Liver (tissue), 9 donors: ENCODE measurements around the gene NEK1. TPM values are rescaled to one million over a fixed set of nuclear protein-coding genes. Genes with fewer than 3 reads are reported as not detected.

ENCODE experiments used
- DNase-seq: peaks from one replicate; pipeline ENCODE4 v3.0.0-alpha.2; 2017; ENCODE audit warnings: low spot score
- H3K27ac ChIP-seq, 2 donors: one replicate each; pipeline ENCODE4 v1.7.0; 2013; ENCODE audit warnings: inconsistent platforms in 2 of 2, low read length in 2 of 2, control low read depth in 1 of 2, low read depth in 1 of 2, mild to moderate bottlenecking in 1 of 2
- H3K27me3 ChIP-seq, 4 donors: one replicate each; pipeline versions ENCODE4 v1.6.1 to v1.7.0; 2013; ENCODE audit warnings: low read length in 3 of 4, inconsistent platforms in 1 of 4, mild to moderate bottlenecking in 1 of 4, moderate library complexity in 1 of 4; ENCODE audit not compliant: control insufficient read depth in 4 of 4, insufficient read depth in 4 of 4
- H3K36me3 ChIP-seq, 4 donors: one replicate each; pipeline versions ENCODE4 v1.6.1 to v1.7.0; 2013; ENCODE audit warnings: low read length in 3 of 4, mild to moderate bottlenecking in 3 of 4, low read depth in 1 of 4, moderate library complexity in 1 of 4; ENCODE audit not compliant: control insufficient read depth in 4 of 4, insufficient read depth in 3 of 4
- H3K4me1 ChIP-seq, 4 donors: one replicate each; pipeline versions ENCODE4 v1.6.1 to v1.7.0; 2013; ENCODE audit warnings: low read length in 3 of 4, mild to moderate bottlenecking in 3 of 4, moderate library complexity in 1 of 4; ENCODE audit not compliant: control insufficient read depth in 4 of 4, insufficient read depth in 4 of 4
- H3K4me3 ChIP-seq, 3 donors: one replicate each; pipeline versions ENCODE4 v1.6.1 to v1.7.0; 2013; ENCODE audit warnings: low read length in 3 of 3, control low read depth in 1 of 3, low read depth in 1 of 3, mild to moderate bottlenecking in 1 of 3
- H3K9ac ChIP-seq, 2 donors: one replicate each; pipeline ENCODE4 v1.7.0; 2013; ENCODE audit warnings: low read length in 2 of 2, mild to moderate bottlenecking in 2 of 2, moderate library complexity in 2 of 2, control low read depth in 1 of 2, low read depth in 1 of 2
- H3K9me3 ChIP-seq, 4 donors: one replicate each; pipeline versions ENCODE4 v1.6.1 to v1.7.0; 2013; ENCODE audit warnings: low read length in 3 of 4; ENCODE audit not compliant: control insufficient read depth in 4 of 4
- ATF3 ChIP-seq: IDR thresholded peaks from 2 replicates; pipeline ENCODE4 v1.6.1; 2016; ENCODE audit warnings: antibody characterized with exemption
- EGR1 ChIP-seq, 2 donors: IDR thresholded peaks; 2 replicates each; pipeline ENCODE4 v1.6.1; 2016 to 2018; ENCODE audit warnings: antibody characterized with exemption in 2 of 2, low read depth in 2 of 2
- FOXA2 ChIP-seq: IDR thresholded peaks from 2 replicates; pipeline ENCODE4 v1.6.1; 2016; ENCODE audit warnings: antibody characterized with exemption
- GABPA ChIP-seq, 2 donors: IDR thresholded peaks in 1 of 2; conservative IDR thresholded peaks in 1 of 2; 2 replicates each; pipeline ENCODE4 v1.6.1; 2016; ENCODE audit warnings: antibody characterized with exemption in 2 of 2, mild to moderate bottlenecking in 1 of 2, moderate library complexity in 1 of 2
- HNF4A ChIP-seq, 2 donors: conservative IDR thresholded peaks; 2 replicates each; pipeline ENCODE4 v1.6.1; 2016; ENCODE audit warnings: antibody characterized with exemption in 2 of 2, mild to moderate bottlenecking in 2 of 2
- HNF4G ChIP-seq: IDR thresholded peaks from 2 replicates; pipeline ENCODE4 v1.6.1; 2016; ENCODE audit warnings: antibody characterized with exemption
- RAD21 ChIP-seq, 2 donors: IDR thresholded peaks; 2 replicates each; pipeline ENCODE4 v1.6.1; 2016; ENCODE audit warnings: antibody characterized with exemption in 2 of 2, mild to moderate bottlenecking in 2 of 2
- REST ChIP-seq: IDR thresholded peaks from 2 replicates; pipeline ENCODE4 v1.6.1; 2016; ENCODE audit warnings: antibody characterized with exemption, mild to moderate bottlenecking
- RXRA ChIP-seq, 2 donors: IDR thresholded peaks; 2 replicates each; pipeline ENCODE4 v1.6.1; 2017 to 2018; ENCODE audit warnings: antibody characterized with exemption in 2 of 2, mild to moderate bottlenecking in 1 of 2
- SP1 ChIP-seq: IDR thresholded peaks from 2 replicates; pipeline ENCODE4 v1.6.1; 2018; ENCODE audit warnings: antibody characterized with exemption, mild to moderate bottlenecking
- WGBS: extraction: QIAGEN DNeasy Blood & Tissue Kit; methylation state at CpG from one replicate; pipeline ENCODE4 v1.1.7; 2013; 5-methylcytosine and 5-hydroxymethylcytosine counted together
- polyA plus RNA-seq, 2 donors: library from polyadenylated mRNA; stranded (reverse) in 1 of 2; unstranded in 1 of 2; fragments of 200-250 nt in 1 of 2; fragments of >200 nt in 1 of 2; fragmentation: Nextera tagmentation in 1 of 2; extraction: Ambion mirVana in 1 of 2; gene quantifications; one replicate each; pipeline versions ENCODE4 v1.2.1 to v1.2.3, GENCODE V29; 2013 to 2015
- total RNA-seq, 2 donors: library from RNA; depleted of rRNA; stranded (reverse); fragments of >200 nt; gene quantifications; one replicate each; pipeline ENCODE4 v1.2.3, GENCODE V29; 2014
- TF ChIP-seq, protein P1 (sequence below): IDR thresholded peaks from 2 replicates; pipeline ENCODE4 v1.6.1; 2016; ENCODE audit warnings: antibody characterized with exemption
- donor health status: healthy.
- donor health status: healthy.
- donor health status: healthy.
- donor health status: healthy.
- donor health status: healthy.

Gene NEK1
- total and polyA plus RNA-seq, 4 donors = 1.8 to 10.2 (median 5.3) TPM

GRCh38 chr4:169416997-169417396 lies 195.4 kb downstream of the NEK1 start:
- H3K27me3 ChIP-seq = no peaks in the 10 kb centered on the region
- H3K9me3 ChIP-seq = peaks cover 0 to 1% (median 0%) of the 10 kb centered on the region in 4 donors
- H3K36me3 ChIP-seq = no peaks in the 10 kb centered on the region
- TF ChIP-seq SP1 (no peak), ATF3 (no peak), GABPA (IDR thresholded peaks at IDR 0.05 in 1 of 2, conservative IDR thresholded peaks at IDR 0.05 in 1 of 2) (no peak), REST (no peak), HNF4G (no peak), FOXA2 (no peak)
- TF ChIP-seq, protein P1, sequence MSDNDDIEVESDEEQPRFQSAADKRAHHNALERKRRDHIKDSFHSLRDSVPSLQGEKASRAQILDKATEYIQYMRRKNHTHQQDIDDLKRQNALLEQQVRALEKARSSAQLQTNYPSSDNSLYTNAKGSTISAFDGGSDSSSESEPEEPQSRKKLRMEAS = no peak
- H3K27ac ChIP-seq = no peak overlapping the region
- DNase-seq = no peak
- H3K4me3 ChIP-seq = no peak overlapping the region
- H3K4me1 ChIP-seq = peaks cover 2 to 9% (median 6%) of the 10 kb centered on the region in 4 donors
- no peak overlapping the region for H3K9ac ChIP-seq

- 95% methylated on average over 4 of the region's 4 CpGs for WGBS
- Histone ChIP-seq H3K9ac (no peak overlapping the region), H3K36me3 (no peaks in the 10 kb centered on the region), H3K4me1 (peaks cover 2 to 9% (median 6%) of the 10 kb centered on the region in 4 donors), H3K4me3 (no peak overlapping the region), H3K9me3 (peaks cover 0 to 1% (median 0%) of the 10 kb centered on the region in 4 donors), H3K27ac (no peak overlapping the region), H3K27me3 (no peaks in the 10 kb centered on the region)
- TF ChIP-seq HNF4A (conservative IDR thresholded peaks at IDR 0.05) (no peak), EGR1 (IDR thresholded peaks at IDR 0.05; ENCODE audit: low read depth in 2 of 2) (no peak), HNF4G (no peak), GABPA (IDR thresholded peaks at IDR 0.05 in 1 of 2, conservative IDR thresholded peaks at IDR 0.05 in 1 of 2) (no peak), REST (no peak)
- no peak for DNase-seq
Observed at GRCh38 chr4:169416461-169416860, 195.9 kb downstream of the NEK1 start.

DNA sequence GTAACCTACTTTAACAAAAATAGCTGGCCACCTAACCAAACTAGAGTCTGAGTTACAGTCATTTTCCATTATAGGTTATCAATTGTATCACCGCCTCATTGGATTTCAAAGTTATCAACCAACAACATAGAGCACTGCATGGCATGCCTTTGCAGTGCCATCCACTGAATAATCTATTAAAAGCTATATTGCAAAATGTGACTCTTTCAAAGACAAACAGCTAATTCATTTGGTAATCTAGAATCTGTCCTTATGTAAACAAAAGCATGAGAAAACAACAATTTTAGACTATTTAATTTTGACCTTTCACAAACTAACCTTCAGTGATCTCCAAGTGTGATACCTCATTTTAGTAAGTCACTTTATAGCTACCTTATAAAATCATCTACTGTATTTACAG lies 197.5 kb downstream of the NEK1 start:
- TF ChIP-seq REST (no peak), RAD21 (IDR thresholded peaks at IDR 0.05) (peak in 1 of 2 donors; percentile 13), EGR1 (IDR thresholded peaks at IDR 0.05; ENCODE audit: low read depth in 2 of 2) (no peak), RXRA (IDR thresholded peaks at IDR 0.05) (peak in 1 of 2 donors; percentile 4), HNF4A (conservative IDR thresholded peaks at IDR 0.05) (peak; percentile 29)
- TF ChIP-seq, protein P1 = no peak
- DNase-seq = no peak
- Histone ChIP-seq H3K9ac (no peak overlapping the region), H3K27me3 (no peaks in the 10 kb centered on the region), H3K4me3 (no peak overlapping the region), H3K9me3 (peaks cover 0 to 1% (median 0%) of the 10 kb centered on the region in 4 donors), H3K36me3 (no peaks in the 10 kb centered on the region), H3K4me1 (peaks cover 2 to 9% (median 6%) of the 10 kb centered on the region in 4 donors), H3K27ac (no peak overlapping the region)
- WGBS = 98% methylated on average over 1 of the region's 1 CpG
